Fibroblast of the aortic adventitia (primary cell): ENCODE results near the gene SEC22A. TPM values are rescaled to one million over a fixed set of nuclear protein-coding genes. Genes with fewer than 3 reads are reported as not detected.
A peak's percentile ranks its signal among the peaks of the same experiment; 100 is the strongest.

Experiments
- DNase-seq: peaks from one replicate; pipeline ENCODE4 v3.0.0-alpha.2; 2010; ENCODE audit warnings: low read depth
- H3K4me3 ChIP-seq: 2 replicates; pipeline ENCODE4 v1.5.1; 2011; ENCODE audit warnings: low read depth, mild to moderate bottlenecking, control low read depth, low read length, moderate library complexity
- total RNA-seq: library from RNA; depleted of rRNA; stranded (reverse); fragments of >200 nt; gene quantifications from 2 replicates; pipeline ENCODE4 v1.2.3, GENCODE V29; 2012; ENCODE audit warnings: low replicate concordance
- TF ChIP-seq, protein P1 (sequence below): IDR thresholded peaks from 2 replicates; pipeline ENCODE4 v1.5.1; 2011; ENCODE audit warnings: mild to moderate bottlenecking, low read length, control low read depth, inconsistent platforms; ENCODE audit not compliant: insufficient read depth

The SEC22A gene
- total RNA-seq, 1 donor = 44.6 TPM

DNA sequence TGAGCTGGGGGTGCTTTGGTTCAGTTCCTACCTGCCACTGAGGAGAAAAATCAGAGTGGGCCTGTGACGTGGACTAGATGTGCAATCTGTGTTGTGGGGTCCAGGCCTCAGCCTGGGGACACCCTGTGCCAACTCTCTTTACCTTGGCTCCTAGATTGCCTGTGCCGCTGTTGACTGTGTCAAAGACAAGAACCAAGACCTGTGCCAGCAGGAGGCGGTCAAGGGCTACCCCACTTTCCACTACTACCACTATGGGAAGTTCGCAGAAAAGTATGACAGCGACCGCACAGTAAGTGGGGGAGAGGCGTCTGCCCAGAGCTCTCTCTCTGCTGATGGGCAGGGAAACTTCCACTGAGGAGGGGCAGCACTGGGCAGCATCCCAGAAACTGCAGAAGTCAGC is 40.6 kb upstream of the SEC22A start:
- no peak for DNase-seq
- no peak overlapping the region for H3K4me3 ChIP-seq
- TF ChIP-seq, protein P1, sequence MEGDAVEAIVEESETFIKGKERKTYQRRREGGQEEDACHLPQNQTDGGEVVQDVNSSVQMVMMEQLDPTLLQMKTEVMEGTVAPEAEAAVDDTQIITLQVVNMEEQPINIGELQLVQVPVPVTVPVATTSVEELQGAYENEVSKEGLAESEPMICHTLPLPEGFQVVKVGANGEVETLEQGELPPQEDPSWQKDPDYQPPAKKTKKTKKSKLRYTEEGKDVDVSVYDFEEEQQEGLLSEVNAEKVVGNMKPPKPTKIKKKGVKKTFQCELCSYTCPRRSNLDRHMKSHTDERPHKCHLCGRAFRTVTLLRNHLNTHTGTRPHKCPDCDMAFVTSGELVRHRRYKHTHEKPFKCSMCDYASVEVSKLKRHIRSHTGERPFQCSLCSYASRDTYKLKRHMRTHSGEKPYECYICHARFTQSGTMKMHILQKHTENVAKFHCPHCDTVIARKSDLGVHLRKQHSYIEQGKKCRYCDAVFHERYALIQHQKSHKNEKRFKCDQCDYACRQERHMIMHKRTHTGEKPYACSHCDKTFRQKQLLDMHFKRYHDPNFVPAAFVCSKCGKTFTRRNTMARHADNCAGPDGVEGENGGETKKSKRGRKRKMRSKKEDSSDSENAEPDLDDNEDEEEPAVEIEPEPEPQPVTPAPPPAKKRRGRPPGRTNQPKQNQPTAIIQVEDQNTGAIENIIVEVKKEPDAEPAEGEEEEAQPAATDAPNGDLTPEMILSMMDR = no peak

- TF ChIP-seq, protein P1 = no peak
- DNase-seq = no peak
- no peak overlapping the region for H3K4me3 ChIP-seq
These were observed 38.6 kb upstream of the SEC22A start for GRCh38 chr3:123163141-123163540.

- TF ChIP-seq, protein P1 = no peak
- DNase-seq = no peak
- H3K4me3 ChIP-seq = no peak overlapping the region
These were observed 36.6 kb upstream of the SEC22A start for GRCh38 chr3:123165163-123165562.

GRCh38 chr3:123167686-123168085 is 34.1 kb upstream of the SEC22A start:
- H3K4me3 ChIP-seq = no peak overlapping the region
- no peak for DNase-seq
- TF ChIP-seq, protein P1 = no peak

GRCh38 chr3:123168122-123168521 is 33.6 kb upstream of the SEC22A start:
- no peak overlapping the region for H3K4me3 ChIP-seq
- TF ChIP-seq, protein P1 = no peak
- no peak for DNase-seq

DNA sequence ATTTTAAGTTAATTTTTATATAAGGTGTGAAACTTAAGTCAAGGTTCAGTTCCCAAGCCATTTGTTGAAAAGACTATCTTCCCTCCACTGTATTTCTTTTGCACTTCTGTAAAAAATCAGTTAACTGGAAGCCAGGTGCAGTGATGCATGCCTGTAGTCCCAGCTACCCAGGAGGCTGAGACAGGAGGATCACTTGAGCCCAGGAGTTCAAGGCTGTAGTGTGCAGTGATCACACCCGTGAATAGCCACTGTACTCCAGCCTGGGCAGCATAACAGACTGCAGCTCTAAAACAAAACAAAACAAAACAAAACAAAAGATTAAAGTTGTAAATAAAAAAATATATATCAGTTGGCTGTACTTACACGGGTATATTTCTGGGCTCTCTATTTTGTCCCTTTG is 33.1 kb upstream of the SEC22A start:
- TF ChIP-seq, protein P1 = no peak
- DNase-seq = no peak
- H3K4me3 ChIP-seq = no peak overlapping the region

DNA sequence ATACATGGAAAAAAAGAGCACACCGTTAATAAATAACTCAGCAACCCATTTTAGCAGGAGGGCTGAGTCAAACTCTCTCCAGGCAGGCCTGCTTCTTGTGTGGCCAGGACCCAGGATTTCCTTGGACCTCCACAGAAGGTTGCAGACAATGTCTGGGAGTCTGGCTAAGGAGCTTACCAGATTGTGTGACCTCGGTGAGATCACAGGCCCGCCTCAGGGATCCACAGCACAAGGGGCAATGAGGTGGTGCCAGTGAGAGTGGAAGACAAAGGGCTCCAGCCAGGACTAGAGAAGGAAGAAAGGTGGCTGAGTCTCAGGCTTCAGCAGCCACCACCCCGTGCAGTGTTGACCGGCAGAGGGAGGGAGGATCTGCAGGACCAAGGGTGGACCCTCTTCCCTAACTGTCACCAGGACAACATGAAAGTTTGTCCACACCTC is 32.2 kb upstream of the SEC22A start:
- TF ChIP-seq, protein P1 = no peak
- DNase-seq = peak; percentile 4
- no peak overlapping the region for H3K4me3 ChIP-seq
